Measurements from ENCODE around the gene TAGLN2. TPM values are rescaled to one million over a fixed set of nuclear protein-coding genes. Genes with fewer than 3 reads are reported as not detected.

Gene TAGLN2
- 155 TPM for polyA plus RNA-seq (ENCODE audit: insufficient read length)

DNA sequence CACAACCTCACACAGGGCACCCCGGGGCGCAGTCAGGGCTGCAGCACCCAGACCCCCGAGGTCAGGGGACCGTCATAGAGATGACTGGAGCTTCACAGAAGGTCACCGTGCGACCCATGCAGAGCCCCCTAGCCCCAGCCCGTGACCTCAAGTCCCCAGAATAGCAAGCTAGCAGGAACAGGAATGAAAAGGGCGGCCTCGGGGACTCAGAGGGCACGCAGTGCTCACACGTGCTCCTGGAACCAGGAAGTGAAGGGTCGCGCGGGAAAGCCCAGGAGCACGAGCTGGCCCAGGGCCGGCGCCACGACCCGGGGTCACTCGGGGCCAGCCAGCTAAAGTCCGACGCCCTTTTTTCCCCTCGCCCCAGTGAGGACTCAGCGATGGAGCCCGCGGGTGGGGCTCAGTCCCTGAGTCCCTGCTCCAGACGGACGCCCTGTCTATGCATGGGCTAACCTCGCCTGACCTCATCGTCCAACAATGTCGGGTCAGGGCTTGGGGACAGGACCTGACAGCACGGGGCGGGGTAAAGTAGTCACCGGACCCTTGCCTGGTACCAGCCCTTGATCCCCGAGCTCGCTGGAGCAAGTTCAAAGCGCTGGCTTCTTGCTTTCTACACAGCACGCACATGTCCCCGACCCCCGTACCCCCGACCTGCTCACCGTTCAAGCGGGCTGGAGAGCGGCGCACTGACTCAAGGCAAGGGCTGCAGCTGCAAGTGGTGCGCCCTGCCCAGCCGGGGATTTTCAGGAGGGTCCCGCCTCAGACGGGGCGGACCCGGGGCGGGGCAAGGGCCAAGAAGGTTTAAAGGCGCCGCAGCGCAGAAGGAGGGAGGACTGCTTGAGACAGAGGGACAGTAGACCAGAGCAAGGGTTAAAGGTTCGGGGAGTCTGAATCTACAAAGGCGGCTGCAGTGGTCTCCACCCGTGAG, at the start of gene TAGLN2:
TSS of gene TAGLN2 (minus strand) at position 717 of the 928 bp plus-strand sequence. CDS start 4,998 bp downstream, outside the sequence.
- peak; percentile 92 for DNase-seq

GRCh38 chr1:159974350-159974965, 49.2 kb upstream of the TAGLN2 start:
- no peak for DNase-seq

- no peak for DNase-seq
These were observed 48.1 kb upstream of the TAGLN2 start for GRCh38 chr1:159973350-159973940.

- no peak for DNase-seq
These were observed 47.3 kb upstream of the TAGLN2 start for GRCh38 chr1:159972443-159973205.

DNA sequence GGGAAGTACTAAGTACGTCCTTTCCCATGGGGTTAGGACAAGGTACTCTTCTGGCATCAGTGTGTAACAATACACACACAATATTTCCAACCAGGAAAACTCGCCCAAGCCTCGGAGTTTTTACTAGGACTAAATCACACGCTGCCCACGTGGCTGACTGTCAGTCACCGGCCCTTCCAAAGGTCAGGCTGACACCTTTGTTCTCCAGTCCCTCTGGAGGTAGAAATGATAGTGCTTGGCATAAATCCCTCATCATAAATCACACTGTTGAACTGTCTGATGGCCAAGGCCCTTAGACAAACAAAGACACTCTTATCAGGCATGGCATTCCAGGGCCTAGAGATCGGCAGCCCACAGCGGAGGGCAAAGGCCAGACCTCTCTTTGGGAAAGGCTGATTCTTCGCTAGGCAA, 45.6 kb upstream of the TAGLN2 start:
- DNase-seq: no peak

DNA sequence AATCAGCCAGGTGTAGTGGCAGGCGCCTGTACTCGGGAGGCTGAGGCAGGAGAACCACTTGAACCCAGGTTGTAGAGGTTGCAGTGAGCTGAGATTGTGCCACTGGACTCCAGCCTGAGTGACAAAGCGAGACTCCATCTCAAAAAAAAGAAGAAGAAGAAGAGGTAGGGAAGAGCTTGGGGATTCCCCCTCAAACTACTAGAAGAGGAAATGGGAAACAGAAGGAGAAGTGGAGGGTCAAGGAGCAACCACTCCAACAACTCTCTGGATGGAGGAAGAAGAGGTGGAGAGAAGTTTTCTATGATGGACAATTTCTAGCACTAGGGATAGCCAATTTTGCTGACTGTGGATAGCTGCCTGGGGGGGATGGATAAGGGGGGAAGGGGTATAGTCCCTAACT, 43.6 kb upstream of the TAGLN2 start:
- DNase-seq: no peak

- DNase-seq: no peak
These were observed 40.0 kb upstream of the TAGLN2 start for GRCh38 chr1:159965263-159965662.

GRCh38 chr1:159964144-159964543, 38.8 kb upstream of the TAGLN2 start:
- no peak for DNase-seq

- DNase-seq: no peak
These were observed 36.9 kb upstream of the TAGLN2 start for GRCh38 chr1:159962176-159962575.

DNA sequence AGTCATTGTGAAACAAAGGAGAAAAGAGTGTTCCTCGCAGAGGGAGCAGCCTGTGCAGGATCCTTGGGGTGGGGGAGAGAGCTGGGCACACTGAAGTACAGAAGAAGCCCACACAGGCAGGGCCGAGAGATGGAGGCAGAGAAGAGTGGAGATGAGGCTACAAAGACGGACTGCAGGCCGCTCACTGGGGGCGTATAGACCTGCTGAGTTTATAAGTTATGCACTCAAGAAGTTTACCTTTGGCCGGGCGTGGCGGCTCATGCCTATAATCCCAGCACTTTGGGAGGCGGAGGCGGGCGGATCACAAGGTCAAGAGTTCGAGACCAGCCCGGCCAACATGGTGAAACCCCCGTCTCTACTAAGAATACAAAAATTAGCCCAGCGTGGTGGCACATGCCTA, 36.3 kb upstream of the TAGLN2 start:
- no peak for DNase-seq

GRCh38 chr1:159960721-159961381, 35.5 kb upstream of the TAGLN2 start:
- peak; percentile 62 for DNase-seq

DNA sequence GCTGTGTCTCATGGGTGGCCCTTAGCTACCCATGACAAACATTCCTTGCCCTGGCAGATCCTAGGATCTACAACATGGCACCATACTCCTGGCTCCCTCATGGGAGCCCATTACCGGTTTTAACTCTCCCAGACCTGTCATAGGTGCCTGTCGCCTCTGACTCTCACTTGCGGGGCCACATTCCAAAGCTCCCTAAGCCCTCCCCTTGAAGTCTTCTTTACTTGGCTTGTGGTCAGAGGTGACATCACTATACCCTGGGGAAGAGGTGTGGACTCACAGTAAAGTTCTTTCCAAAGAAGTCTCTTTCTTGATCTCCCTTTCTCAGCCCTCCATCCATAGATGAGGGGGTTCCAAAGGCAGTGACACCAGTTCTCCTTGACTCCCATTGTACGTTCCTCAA, 34.1 kb upstream of the TAGLN2 start:
- no peak for DNase-seq

GRCh38 chr1:159958719-159959380, 33.5 kb upstream of the TAGLN2 start:
- DNase-seq: no peak

GRCh38 chr1:159957824-159958268, 32.5 kb upstream of the TAGLN2 start:
- DNase-seq: no peak

GRCh38 chr1:159955456-159955855, 30.1 kb upstream of the TAGLN2 start:
- DNase-seq: no peak

GRCh38 chr1:159953536-159954515, 28.5 kb upstream of the TAGLN2 start, which contains the start of gene SLAMF9:
Gene SLAMF9 (minus strand): TSS chr1:159954237. CDS start chr1:159954137, 100 bp downstream.
- no peak for DNase-seq

- no peak for DNase-seq
These were observed 27.6 kb upstream of the TAGLN2 start for GRCh38 chr1:159952932-159953331.

DNA sequence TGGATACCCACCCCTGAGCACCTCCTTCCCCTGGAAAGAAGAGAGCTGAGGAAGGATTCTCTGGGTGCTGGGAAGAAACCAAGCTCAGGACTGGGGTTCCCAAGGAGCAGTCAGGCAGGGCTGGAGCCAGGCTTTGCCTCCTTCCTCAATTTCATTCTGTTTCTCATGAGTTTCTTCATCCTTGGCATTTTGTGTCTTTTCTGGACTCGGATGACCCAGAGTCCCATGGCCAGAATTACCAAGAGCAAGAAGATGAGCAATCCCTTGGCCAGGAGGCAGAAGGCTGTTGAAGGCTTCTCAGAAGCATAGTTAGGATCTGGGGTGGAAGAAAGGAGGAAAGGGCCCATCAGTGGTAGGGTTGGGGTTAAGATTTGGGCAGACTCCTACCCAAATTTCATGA, 26.2 kb upstream of the TAGLN2 start:
- DNase-seq: no peak

GRCh38 chr1:159951016-159951415, 25.7 kb upstream of the TAGLN2 start:
- DNase-seq: no peak

GRCh38 chr1:159949981-159950381, 24.7 kb upstream of the TAGLN2 start:
- DNase-seq: no peak

Data from hindlimb muscle (tissue), 1 donor.